Measurements from ENCODE around the gene RNF13.
A peak's percentile ranks its signal among the peaks of the same experiment; 100 is the strongest.
"Not testable (repeated sequence)": the region's sequence is repeated elsewhere in the genome, so short reads cannot be mapped to it uniquely, and the experiment has no call there.

The RNF13 gene

GRCh38 chr3:149970716-149971402 is 157.8 kb downstream of the RNF13 start, which contains the start of gene PFN2:
Gene PFN2, minus strand, starts transcription at chr3:149970895. Its CDS starts 39 bp downstream, at chr3:149970856.
- DNase-seq (ENCODE audit: insufficient read length, low spot score), result peak; percentile 36
- TF ChIP-seq, protein P1, sequence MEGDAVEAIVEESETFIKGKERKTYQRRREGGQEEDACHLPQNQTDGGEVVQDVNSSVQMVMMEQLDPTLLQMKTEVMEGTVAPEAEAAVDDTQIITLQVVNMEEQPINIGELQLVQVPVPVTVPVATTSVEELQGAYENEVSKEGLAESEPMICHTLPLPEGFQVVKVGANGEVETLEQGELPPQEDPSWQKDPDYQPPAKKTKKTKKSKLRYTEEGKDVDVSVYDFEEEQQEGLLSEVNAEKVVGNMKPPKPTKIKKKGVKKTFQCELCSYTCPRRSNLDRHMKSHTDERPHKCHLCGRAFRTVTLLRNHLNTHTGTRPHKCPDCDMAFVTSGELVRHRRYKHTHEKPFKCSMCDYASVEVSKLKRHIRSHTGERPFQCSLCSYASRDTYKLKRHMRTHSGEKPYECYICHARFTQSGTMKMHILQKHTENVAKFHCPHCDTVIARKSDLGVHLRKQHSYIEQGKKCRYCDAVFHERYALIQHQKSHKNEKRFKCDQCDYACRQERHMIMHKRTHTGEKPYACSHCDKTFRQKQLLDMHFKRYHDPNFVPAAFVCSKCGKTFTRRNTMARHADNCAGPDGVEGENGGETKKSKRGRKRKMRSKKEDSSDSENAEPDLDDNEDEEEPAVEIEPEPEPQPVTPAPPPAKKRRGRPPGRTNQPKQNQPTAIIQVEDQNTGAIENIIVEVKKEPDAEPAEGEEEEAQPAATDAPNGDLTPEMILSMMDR (IDR thresholded peaks at IDR 0.05; ENCODE audit: insufficient read depth, missing control alignments), result no peak
- FAIRE-seq, result no peak

GRCh38 chr3:149971403-149972075 is 158.5 kb downstream of the RNF13 start:
- DNase-seq (ENCODE audit: insufficient read length, low spot score) (no peak), FAIRE-seq (peak; percentile 46)
- TF ChIP-seq, protein P1 (IDR thresholded peaks at IDR 0.05; ENCODE audit: insufficient read depth, missing control alignments), result no peak

DNA sequence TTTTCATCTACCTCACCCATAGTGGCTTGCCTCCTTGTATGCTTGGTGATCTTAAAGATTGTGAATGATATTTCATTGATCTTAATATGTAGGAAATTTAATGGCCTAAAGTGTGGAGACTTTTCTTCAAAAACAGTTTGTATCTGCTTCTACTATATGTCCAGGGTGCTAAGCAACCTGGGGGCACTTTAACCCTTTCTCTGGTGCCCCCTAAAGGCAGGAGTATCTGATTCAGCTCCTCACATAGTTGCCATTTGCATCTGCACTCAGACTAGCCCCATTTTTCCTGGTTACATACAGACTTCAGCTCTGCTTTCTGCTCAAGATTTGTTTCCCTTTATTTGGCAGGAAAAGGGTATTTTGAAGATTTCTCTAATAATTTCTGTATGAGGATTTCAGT is 162.9 kb downstream of the RNF13 start:
- DNase-seq (ENCODE audit: insufficient read length, low spot score) (no peak), FAIRE-seq (no peak)
- TF ChIP-seq, protein P1 (IDR thresholded peaks at IDR 0.05; ENCODE audit: insufficient read depth, missing control alignments), result peak; percentile 12

- DNase-seq (ENCODE audit: insufficient read length, low spot score) (no peak), FAIRE-seq (no peak)
- TF ChIP-seq, protein P1 (IDR thresholded peaks at IDR 0.05; ENCODE audit: insufficient read depth, missing control alignments), result no peak
Measured at GRCh38 chr3:149977386-149977785, 164.4 kb downstream of the RNF13 start.

GRCh38 chr3:149981979-149982378 is 169.0 kb downstream of the RNF13 start:
- not testable (repeated sequence) for DNase-seq (ENCODE audit: insufficient read length, low spot score)
- FAIRE-seq, result peak; percentile 95

- not testable (repeated sequence) for DNase-seq (ENCODE audit: insufficient read length, low spot score); FAIRE-seq
Measured at GRCh38 chr3:149983053-149983452, 170.0 kb downstream of the RNF13 start.

- DNase-seq (ENCODE audit: insufficient read length, low spot score) (no peak), FAIRE-seq (no peak)
- TF ChIP-seq, protein P1 (IDR thresholded peaks at IDR 0.05; ENCODE audit: insufficient read depth, missing control alignments), result no peak
Measured at GRCh38 chr3:149983628-149984027, 170.6 kb downstream of the RNF13 start.

DNA sequence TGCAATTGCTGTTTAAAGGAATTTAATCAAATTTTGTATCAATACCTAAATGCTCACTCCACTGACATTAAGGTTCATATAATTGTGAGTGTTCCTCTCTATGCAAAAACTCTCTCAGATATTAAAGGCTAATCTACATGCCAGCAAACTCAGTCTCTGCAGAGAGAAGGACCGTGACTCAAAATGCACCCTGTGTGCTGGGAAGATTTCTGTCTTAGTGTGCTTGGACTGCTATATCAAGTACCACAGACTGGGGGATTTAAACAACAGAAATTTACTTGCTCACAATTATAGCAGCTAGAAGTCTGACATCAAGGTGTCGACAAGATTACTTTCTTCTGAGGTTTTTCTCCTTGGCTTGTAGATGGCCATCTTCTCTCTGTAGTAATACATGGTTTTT is 176.3 kb downstream of the RNF13 start:
- FAIRE-seq, result no peak
- DNase-seq (ENCODE audit: insufficient read length, low spot score), result no peak
- TF ChIP-seq, protein P1 (IDR thresholded peaks at IDR 0.05; ENCODE audit: insufficient read depth, missing control alignments), result no peak

Measured in D721Med (cell line).